Measurements from ENCODE around the gene PYURF. TPM values are rescaled to one million over a fixed set of nuclear protein-coding genes. Genes with fewer than 3 reads are reported as not detected.
"Not testable (repeated sequence)": the region's sequence is repeated elsewhere in the genome, so short reads cannot be mapped to it uniquely, and the experiment has no call there.

PYURF gene
- total RNA-seq: 76.5 and 83.1 TPM in 2 replicates

DNA sequence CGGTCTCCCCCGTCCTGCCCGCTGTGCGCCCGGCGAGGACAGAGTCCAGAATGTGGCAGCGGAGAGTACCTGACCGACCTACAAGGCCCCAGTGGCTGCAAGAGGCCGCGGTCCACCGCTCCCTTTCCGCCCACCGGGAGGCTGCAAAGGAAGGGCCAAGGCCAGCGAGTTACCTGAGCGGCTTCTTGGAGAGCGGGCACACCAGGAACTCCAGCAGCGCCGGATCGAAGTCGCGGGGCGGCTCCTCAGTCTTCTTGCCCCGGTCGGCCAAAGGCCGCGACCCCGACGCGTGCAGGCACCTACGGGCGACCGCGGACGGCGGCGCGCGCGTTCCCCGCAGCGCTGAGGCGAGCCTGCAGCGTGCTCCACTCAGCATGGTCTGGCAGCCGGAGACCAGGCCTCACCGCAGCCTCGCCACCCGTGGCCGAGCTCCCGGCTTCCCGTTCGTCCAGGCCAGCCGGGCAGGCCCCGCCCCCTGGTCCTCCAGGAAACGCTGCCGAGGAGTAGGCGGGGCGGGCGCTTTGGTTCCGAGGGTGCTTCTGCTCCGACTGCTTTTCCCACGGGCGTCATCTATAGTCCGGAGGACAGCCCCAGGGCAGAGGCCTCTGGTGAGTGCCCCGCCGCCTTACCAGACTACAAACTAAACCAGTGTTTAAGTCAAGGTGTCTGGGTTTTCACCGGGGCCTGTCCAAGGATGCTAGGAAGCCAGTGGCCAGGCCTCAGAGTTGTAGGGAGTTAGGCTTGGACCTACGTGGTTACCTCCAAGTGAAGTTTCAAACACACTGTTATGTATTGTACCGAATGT is at the start of gene PYURF:
PYURF (minus strand) TSS at position 452 of the 805 bp plus-strand sequence; CDS start at position 376, 76 bp downstream.
- no peak for DNase-seq (ENCODE audit: extremely low read depth, low read depth, low spot score)

DNA sequence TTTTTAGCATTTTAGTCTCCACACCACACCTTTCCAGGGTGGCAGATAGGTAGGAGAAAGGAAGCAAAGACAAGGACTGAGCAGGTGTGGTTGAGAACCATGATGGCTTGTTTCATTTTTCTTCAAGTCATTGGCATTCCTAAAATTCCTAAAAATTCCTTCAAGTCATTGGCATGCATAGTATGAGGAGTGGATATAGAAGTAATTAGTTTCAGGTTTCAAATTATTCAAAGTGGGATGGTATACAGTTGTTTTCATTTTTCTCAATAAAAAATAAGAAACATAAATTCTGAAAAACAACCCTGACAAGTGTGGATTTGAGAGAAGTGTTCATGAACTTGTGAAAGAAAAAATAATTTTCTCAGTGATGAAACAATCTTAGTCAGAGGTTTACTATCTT is 46.4 kb upstream of the PYURF start:
- DNase-seq (ENCODE audit: extremely low read depth, low read depth, low spot score): no peak

DNA sequence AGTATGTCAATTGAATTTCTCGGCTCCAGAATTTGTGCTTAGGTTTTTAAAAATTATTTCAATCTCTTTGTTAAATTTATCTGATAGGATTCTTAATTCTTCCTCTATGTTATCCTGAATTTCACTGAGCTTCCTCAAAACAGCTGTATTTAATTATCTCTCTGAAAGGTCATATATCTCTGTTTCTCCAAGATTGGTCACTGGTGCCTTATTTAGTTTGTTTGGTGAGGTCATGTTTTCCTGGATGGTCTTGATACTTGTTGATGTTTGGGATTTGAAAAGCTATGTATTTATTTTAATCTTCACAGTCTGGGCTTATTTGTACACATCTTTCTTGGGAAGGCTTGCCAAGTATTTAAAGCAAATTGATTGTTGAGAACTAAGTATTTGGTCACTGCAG is 44.0 kb upstream of the PYURF start:
- DNase-seq (ENCODE audit: extremely low read depth, low read depth, low spot score): no peak

DNA sequence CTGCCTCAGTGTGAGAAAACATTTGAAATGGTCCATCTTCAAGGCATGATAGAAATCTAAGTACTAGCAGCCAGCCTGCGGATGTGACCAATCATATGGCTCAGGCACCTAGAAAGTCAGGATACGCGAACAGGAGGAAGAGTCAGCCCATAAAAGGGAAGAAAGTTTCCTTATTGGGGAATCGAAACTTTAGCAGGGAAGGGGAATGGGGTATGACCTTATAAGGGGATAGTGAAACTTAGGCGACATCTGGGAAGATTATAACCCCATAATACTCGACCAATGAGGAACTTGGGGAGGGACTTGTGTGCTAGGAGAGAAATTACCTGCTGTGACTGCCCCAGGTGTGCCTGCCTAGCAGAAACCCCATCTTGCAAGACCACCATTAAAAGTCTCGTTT is 26.2 kb upstream of the PYURF start:
- no peak for DNase-seq (ENCODE audit: extremely low read depth, low read depth, low spot score)

DNA sequence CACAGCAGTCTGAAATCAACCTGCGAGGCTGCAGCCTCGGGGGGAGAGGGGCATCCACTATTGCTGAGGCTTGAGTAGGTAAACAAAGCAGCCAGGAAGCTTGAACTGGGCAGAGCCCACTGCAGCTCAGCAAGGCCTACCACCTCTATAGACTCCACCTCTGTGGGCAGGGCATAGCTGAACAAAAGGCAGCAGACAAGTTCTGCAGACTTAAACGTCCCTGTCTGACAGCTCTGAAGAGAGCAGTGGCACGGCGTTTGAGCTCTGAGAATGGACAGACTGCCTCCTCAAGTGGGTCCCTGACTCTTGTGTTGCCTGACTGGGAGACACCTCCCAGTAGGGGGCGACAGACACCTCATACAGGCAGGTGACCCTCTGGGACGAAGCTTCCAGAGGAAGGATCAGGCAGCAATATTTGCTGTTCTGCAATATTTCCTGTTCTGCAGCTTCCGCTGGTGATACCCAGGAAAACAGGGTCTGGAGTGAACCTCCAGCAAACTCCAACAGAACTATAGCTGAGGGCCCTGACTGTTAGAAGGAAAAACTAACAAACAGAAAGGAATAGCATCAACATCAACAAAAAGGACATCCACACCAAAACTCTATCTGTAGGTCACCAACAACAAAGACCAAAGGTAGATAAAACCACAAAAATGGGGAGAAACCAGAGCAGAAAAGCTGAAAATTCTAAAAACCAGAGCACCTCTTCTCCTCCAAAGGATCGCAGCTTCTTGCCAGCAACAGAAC is 15.9 kb upstream of the PYURF start:
- DNase-seq (ENCODE audit: extremely low read depth, low read depth, low spot score): not testable (repeated sequence)

DNA sequence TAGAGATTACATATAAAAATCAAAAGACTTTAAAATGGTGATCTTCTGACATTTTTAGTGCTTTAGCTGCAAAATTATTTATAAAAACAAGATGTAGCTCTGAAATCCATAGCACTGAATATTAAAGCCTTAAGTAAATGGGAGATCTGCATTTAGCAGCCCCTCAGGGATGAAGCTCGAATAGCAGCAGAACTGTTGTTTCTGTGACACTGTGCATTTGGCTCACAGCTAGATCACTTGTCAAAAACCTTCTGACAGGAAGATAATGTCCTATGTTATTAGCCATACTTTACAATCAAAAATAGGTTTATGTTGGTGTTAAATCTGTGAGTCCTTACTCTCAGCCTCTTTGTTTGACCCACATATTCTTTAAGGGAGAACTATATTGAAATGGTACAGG is 14.1 kb upstream of the PYURF start:
- no peak for DNase-seq (ENCODE audit: extremely low read depth, low read depth, low spot score)

GRCh38 chr4:88535090-88535755 is 11.6 kb upstream of the PYURF start:
- no peak for DNase-seq (ENCODE audit: extremely low read depth, low read depth, low spot score)

GRCh38 chr4:88533937-88534750 is 10.6 kb upstream of the PYURF start:
- no peak for DNase-seq (ENCODE audit: extremely low read depth, low read depth, low spot score)

DNA sequence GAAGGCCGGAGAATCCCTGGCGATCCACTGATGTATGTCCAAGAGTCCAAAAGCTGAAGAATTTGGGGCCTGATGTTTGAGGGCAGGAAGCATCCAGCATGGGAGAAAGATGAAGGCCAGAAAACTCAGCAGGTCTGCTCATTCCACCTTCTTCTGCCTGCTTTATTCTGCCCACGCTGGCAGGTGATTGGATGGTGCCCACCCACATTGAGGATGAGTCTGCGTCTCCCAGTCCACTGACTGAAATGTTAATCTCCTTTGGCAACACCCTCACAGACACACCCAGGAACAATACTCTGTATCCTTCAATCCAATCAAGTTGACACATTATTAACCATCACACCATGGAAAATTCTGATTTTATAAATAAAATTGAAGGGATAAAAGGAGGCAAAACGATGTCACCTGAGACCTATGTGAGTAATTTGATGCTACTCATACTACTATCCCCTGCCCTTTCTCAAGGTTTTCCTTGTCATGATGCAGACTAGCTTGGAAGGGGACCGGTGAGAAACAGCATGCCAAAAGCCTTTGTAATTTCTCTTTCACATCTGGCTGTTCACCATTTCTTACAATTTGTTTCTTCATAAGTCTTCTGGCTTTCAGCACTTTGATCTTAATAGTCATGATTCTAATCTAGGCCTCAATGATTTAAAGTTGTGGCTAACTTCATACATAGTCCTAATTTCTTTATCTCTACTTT is 9.7 kb upstream of the PYURF start:
- DNase-seq (ENCODE audit: extremely low read depth, low read depth, low spot score): no peak

- no peak for DNase-seq (ENCODE audit: extremely low read depth, low read depth, low spot score)
Measured at GRCh38 chr4:88531549-88531948, 8.0 kb upstream of the PYURF start.

GRCh38 chr4:88528861-88529260 is 5.3 kb upstream of the PYURF start:
- no peak for DNase-seq (ENCODE audit: extremely low read depth, low read depth, low spot score)

DNA sequence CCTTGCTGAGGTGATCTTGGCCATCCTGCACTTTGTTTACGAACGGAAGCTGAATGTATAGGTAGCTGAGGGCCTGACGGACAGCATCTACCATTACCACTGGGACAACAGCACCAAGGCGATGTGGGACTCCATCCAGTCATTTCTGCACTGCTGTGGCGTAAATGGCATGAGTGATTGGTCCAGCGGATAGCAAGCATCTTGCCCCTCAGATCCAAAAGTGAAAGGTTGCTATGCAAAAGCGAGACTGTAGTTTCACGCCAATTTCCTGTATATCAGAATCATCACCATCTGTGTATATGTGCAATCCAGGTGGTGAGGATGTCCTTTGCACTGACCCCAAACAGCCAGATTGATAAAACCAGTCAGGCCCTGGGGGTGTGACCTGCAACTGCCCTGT is 4.2 kb upstream of the PYURF start:
- no peak for DNase-seq (ENCODE audit: extremely low read depth, low read depth, low spot score)

DNA sequence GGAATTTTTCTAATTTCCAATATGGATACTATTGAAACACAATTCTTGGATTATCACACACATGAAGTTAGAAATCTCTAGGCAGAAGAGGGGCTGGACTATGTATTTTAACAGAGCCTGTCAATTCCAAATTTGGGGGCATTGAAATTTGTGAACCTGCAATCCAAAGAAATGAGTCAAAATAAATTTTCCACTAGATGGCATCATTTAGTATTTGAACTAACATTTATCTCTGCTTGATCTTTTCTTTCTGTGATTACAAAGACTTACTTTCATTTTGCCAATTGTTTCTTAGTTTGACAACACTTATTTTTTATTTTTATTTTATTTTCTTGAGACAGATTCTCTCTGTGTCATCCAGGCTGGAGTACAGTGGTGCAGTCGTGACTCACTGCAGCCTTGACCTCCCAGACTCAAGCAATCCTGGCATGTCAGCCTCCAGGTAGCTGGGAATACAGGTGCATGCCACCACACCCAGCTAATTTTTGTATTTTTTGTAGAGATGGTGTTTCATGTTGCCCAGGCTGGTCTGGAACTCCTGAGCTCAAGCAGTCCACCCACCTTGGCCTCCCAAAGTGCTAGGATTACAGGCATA is 2.7 kb upstream of the PYURF start:
- DNase-seq (ENCODE audit: extremely low read depth, low read depth, low spot score): no peak

- DNase-seq (ENCODE audit: extremely low read depth, low read depth, low spot score): no peak
Measured at GRCh38 chr4:88524171-88524570, 595 bp upstream of the PYURF start.

- no peak for DNase-seq (ENCODE audit: extremely low read depth, low read depth, low spot score)
Measured at GRCh38 chr4:88522702-88523324, 763 bp downstream of the PYURF start.

- DNase-seq (ENCODE audit: extremely low read depth, low read depth, low spot score): no peak
Measured at GRCh38 chr4:88518911-88519310, 4.7 kb downstream of the PYURF start.

DNA sequence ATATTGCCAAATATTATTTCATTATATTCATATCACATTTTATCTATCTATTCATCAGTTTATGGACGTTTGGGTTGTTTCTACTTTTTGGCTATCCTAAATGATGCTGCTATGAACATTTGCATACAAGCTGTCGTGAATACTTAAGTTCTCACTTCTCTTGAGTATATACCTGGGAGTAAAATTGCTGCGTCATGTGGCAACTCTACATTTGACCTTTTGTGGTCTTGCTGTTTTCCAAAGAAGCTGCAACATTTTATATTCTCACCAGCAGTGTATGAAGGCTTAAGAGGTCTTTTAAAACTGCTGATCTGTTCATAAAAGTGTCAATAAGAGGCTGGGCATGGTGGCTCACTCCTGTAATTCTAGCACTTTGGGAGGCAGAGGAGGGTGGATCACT is 5.8 kb downstream of the PYURF start:
- DNase-seq (ENCODE audit: extremely low read depth, low read depth, low spot score): no peak

GRCh38 chr4:88516746-88517145 is 6.8 kb downstream of the PYURF start:
- no peak for DNase-seq (ENCODE audit: extremely low read depth, low read depth, low spot score)

Measured in glomerular endothelial cell (primary cell).